HCT116 (cell line): ENCODE results near the gene C3orf20. TPM values are rescaled to one million over a fixed set of nuclear protein-coding genes. Genes with fewer than 3 reads are reported as not detected.

Experiments used
- ATAC-seq: fragments of 200-7000 bp; cut with Tn5 transposase; 2 replicates; pipeline ENCODE4 v1.9.1; 2020; ENCODE audit warnings: mild to moderate bottlenecking, moderate library complexity
- BruUV-seq: library from RNA; stranded (reverse); fragments of 400-500 nt; replicated peaks from 2 replicates; lab custom pipeline; 2021; lab: Mats Ljungman, UMichigan
- CTCF ChIA-PET: fragments of 300-600 bp; sonication (Branson Sonifier 250); formaldehyde crosslinking; loops from one replicate; lab custom pipeline; 2021; ENCODE audit warnings: antibody characterized with exemption; lab: Charles Lee
- POLR2A ChIA-PET: fragments of 300-600, 350-600 bp; sonication (Branson Sonifier 250); formaldehyde crosslinking; loops from one replicate; lab custom pipeline; 2021; ENCODE audit warnings: antibody characterized with exemption; lab: Charles Lee
- RAD21 ChIA-PET, 2 experiments: fragments of 300-600 bp; sonication (Branson Sonifier 250); formaldehyde crosslinking; loops; one replicate each; lab custom pipeline; 2023; ENCODE audit warnings: low total read pairs in 2 of 2; ENCODE audit not compliant: uncharacterized antibody in 2 of 2, unreplicated experiment in 2 of 2, low non-redundant PET in 1 of 2; lab: Charles Lee
- DNase-seq: peaks from one replicate; pipeline ENCODE4 v3.0.0-alpha.2; 2010; ENCODE audit warnings: low read depth, low spot score
- H2AFZ ChIP-seq: fragments of 200-600 bp; shearing (Covaris generic), sonication (generic); 2 replicates; pipeline ENCODE4 v1.6.1; 2017; ENCODE audit warnings: low read depth, mixed run types, mixed read lengths, antibody characterized with exemption, low read length; ENCODE audit not compliant: poor library complexity, severe bottlenecking
- H3K27ac ChIP-seq: 2 replicates; pipeline ENCODE4 v1.5.1; 2012; ENCODE audit warnings: low read depth, low read length
- H3K27me3 ChIP-seq: fragments of 200-600 bp; sonication (generic); 2 replicates; pipeline ENCODE4 v1.6.1; 2016; ENCODE audit warnings: mixed run types, low read length, mixed read lengths; ENCODE audit not compliant: insufficient read depth
- H3K36me3 ChIP-seq, 2 experiments: fragments of 200-500 bp in 1 of 2; fragments of 200-600 bp in 1 of 2; sonication (Bioruptor generic) in 1 of 2; sonication (generic) in 1 of 2; 2 replicates each; pipeline versions ENCODE4 v1.5.1 to v1.6.1; 2014 to 2016; ENCODE audit warnings: low read length in 2 of 2, inconsistent platforms in 1 of 2, mixed read lengths in 1 of 2, mixed run types in 1 of 2; ENCODE audit not compliant: insufficient read depth in 2 of 2, control insufficient read depth in 1 of 2
- H3K4me1 ChIP-seq, 2 experiments: fragments of 200-600 bp in 1 of 2; sonication (generic) in 1 of 2; 2 replicates each; pipeline versions ENCODE4 v1.5.1 to v1.6.1; 2012 to 2017; ENCODE audit warnings: low read length in 2 of 2, inconsistent platforms in 1 of 2, mild to moderate bottlenecking in 1 of 2, mixed read lengths in 1 of 2, mixed run types in 1 of 2, moderate library complexity in 1 of 2; ENCODE audit not compliant: insufficient read depth in 2 of 2, control insufficient read depth in 1 of 2
- H3K4me2 ChIP-seq: fragments of 200-600 bp; sonication (generic); 2 replicates; pipeline ENCODE4 v1.6.1; 2017; ENCODE audit warnings: mixed run types, low read length, mixed read lengths
- H3K4me3 ChIP-seq, 2 experiments: fragments of 200-600 bp in 1 of 2; sonication (generic) in 1 of 2; replicated peaks in 1 of 2; 2 replicates each; pipeline ENCODE4 v1.5.1; 2011 to 2016; ENCODE audit warnings: low read length in 2 of 2, control low read depth in 1 of 2, low read depth in 1 of 2, mild to moderate bottlenecking in 1 of 2, mixed read lengths in 1 of 2, mixed run types in 1 of 2
- H3K79me2 ChIP-seq: fragments of 200-600 bp; sonication (generic); 2 replicates; pipeline ENCODE4 v1.6.1; 2017; ENCODE audit warnings: mild to moderate bottlenecking, mixed run types, low read length, moderate library complexity, mixed read lengths; ENCODE audit not compliant: insufficient read depth
- H3K9ac ChIP-seq: fragments of 200-600 bp; sonication (generic); 2 replicates; pipeline ENCODE4 v1.6.1; 2016; ENCODE audit warnings: low read length, mixed read lengths
- H3K9me2 ChIP-seq: fragments of 200-600 bp; sonication (generic), shearing (Covaris generic); 2 replicates; pipeline ENCODE4 v1.6.1; 2017; ENCODE audit warnings: mixed run types, mild to moderate bottlenecking, moderate library complexity; ENCODE audit not compliant: insufficient read depth
- H3K9me3 ChIP-seq, 2 experiments: fragments of 200-500 bp in 1 of 2; fragments of 200-600 bp in 1 of 2; sonication (Bioruptor generic) in 1 of 2; sonication (generic) in 1 of 2; 2 replicates each; pipeline ENCODE4 v1.6.1; 2014 to 2017; ENCODE audit warnings: low read length in 2 of 2, mixed read lengths in 2 of 2, inconsistent platforms in 1 of 2, low read depth in 1 of 2, mild to moderate bottlenecking in 1 of 2, mixed run types in 1 of 2, moderate library complexity in 1 of 2; ENCODE audit not compliant: control insufficient read depth in 1 of 2, insufficient read depth in 1 of 2
- H4K20me1 ChIP-seq: fragments of 200-600 bp; sonication (generic), shearing (Covaris generic); 2 replicates; pipeline ENCODE4 v1.6.1; 2017; ENCODE audit warnings: mixed run types, mild to moderate bottlenecking, moderate library complexity; ENCODE audit not compliant: insufficient read depth
- ATF3 ChIP-seq: IDR thresholded peaks from 2 replicates; pipeline ENCODE4 v1.6.1; 2012
- CTCF ChIP-seq, 3 experiments: fragments of 200-600 bp in 1 of 3; sonication (generic) in 1 of 3; IDR thresholded peaks in 2 of 3; conservative IDR thresholded peaks in 1 of 3; 2 replicates each; pipeline ENCODE4 v1.5.1; 2012 to 2017; ENCODE audit warnings: low read depth in 2 of 3, low read length in 2 of 3, antibody characterized with exemption in 1 of 3, borderline replicate concordance in 1 of 3, control low read depth in 1 of 3, mild to moderate bottlenecking in 1 of 3, mixed read lengths in 1 of 3, mixed run types in 1 of 3, moderate library complexity in 1 of 3; ENCODE audit not compliant: insufficient read depth in 1 of 3
- JUND ChIP-seq: IDR thresholded peaks from 2 replicates; pipeline ENCODE4 v1.6.1; 2012
- POLR2A ChIP-seq: IDR thresholded peaks from 2 replicates; pipeline ENCODE4 v1.7.0; 2011; ENCODE audit warnings: borderline replicate concordance; ENCODE audit not compliant: insufficient read depth, insufficient read length; ENCODE audit errors: extremely low read depth
- POLR2AphosphoS5 ChIP-seq: IDR thresholded peaks from 2 replicates; pipeline ENCODE4 v1.6.1; 2011; ENCODE audit warnings: mild to moderate bottlenecking, low read depth, low read length, moderate library complexity
- RAD21 ChIP-seq: IDR thresholded peaks from 2 replicates; pipeline ENCODE4 v1.6.1; 2012; ENCODE audit warnings: low read depth, mild to moderate bottlenecking
- REST ChIP-seq: IDR thresholded peaks from 2 replicates; pipeline ENCODE4 v1.6.1; 2012; ENCODE audit warnings: low read depth
- SIN3A ChIP-seq: IDR thresholded peaks from 2 replicates; pipeline ENCODE4 v1.6.1; 2012; ENCODE audit warnings: low read depth
- SRF ChIP-seq: IDR thresholded peaks from 2 replicates; pipeline ENCODE4 v1.6.1; 2012; ENCODE audit warnings: low read depth
- ZBTB33 ChIP-seq: IDR thresholded peaks from 2 replicates; pipeline ENCODE4 v1.6.1; 2011; ENCODE audit warnings: mild to moderate bottlenecking, low read length, moderate library complexity; ENCODE audit not compliant: insufficient replicate concordance; ENCODE audit errors: extremely low read depth
- intact Hi-C: fragments of 100-400 bp; cut with micrococcal nuclease; formaldehyde crosslinking; loops from 2 replicates; pipeline ENCODE4 v1.10.0; 2022
- total RNA-seq: library from RNA; stranded (reverse); gene quantifications from one replicate; pipeline ENCODE4 v1.2.1, GENCODE V29; 2021; ENCODE audit not compliant: unreplicated experiment

C3orf20 gene
- total RNA-seq, 1 experiment from 2014 or later: 0.20 TPM

GRCh38 chr3:14631101-14631497 lies 43.8 kb upstream of the C3orf20 start:
- H3K27me3 ChIP-seq: no peaks in the 10 kb centered on the region
- ChIA-PET POLR2A (no interaction called here), CTCF (interaction anchor here (0.7 to 1.8 kb wide), 2 partner anchors 150 to 575 kb away, joined by 3 to 5 read pairs; partner anchors contain the start of gene CAPN7), RAD21 (no interaction called here)
- intact Hi-C loops: no loop called here
- H3K4me3 ChIP-seq: no peak overlapping the region
- no peak overlapping the region for H3K27ac ChIP-seq
- BruUV-seq: no TSS peak
- TF ChIP-seq SRF (no peak), REST (no peak)
- H3K4me1 ChIP-seq: peaks cover 0 to 3% of the 10 kb centered on the region in 2 experiments; a peak in 1 of 4 replicates
- H3K9me2 ChIP-seq: no peaks in the 10 kb centered on the region
- no peaks in the 10 kb centered on the region for H3K79me2 ChIP-seq
- no peaks in the 10 kb centered on the region for H3K36me3 ChIP-seq
- ATAC-seq (no peak), DNase-seq (no peak)
- no peak overlapping the region for H3K9ac ChIP-seq
- no peaks in the 10 kb centered on the region for H3K9me3 ChIP-seq
- H2AFZ ChIP-seq: no peak overlapping the region
- H4K20me1 ChIP-seq: no peaks in the 10 kb centered on the region
- H3K4me2 ChIP-seq: no peak overlapping the region

GRCh38 chr3:14631687-14632441 lies 43.1 kb upstream of the C3orf20 start:
- ATAC-seq: no peak
- POLR2A ChIA-PET: interaction anchor here (0.8 kb wide), 1 partner anchor 20 kb away, joined by 3 read pairs; the partner anchor contains the start of gene CCDC174

More at GRCh38 chr3:14631687-14632441, 43.1 kb upstream of the C3orf20 start:
- H3K9me2 ChIP-seq: no peaks in the 10 kb centered on the region
- 0 out of 2 replicates have a peak, but pooled peaks cover 2% of the 10 kb centered on the region for H3K27me3 ChIP-seq
- no peak for DNase-seq
- H3K9ac ChIP-seq: no peak overlapping the region
- H3K27ac ChIP-seq: no peak overlapping the region
- ChIA-PET RAD21 (no interaction called here), CTCF (interaction anchor here (0.8 to 1.8 kb wide), 2 partner anchors 149 to 290 kb away, joined by 5 read pairs; no protein-coding TSS in a partner anchor)
- no peak for TF ChIP-seq ATF3
- TF ChIP-seq RAD21: no peak
- TF ChIP-seq JUND: no peak
- no peak for TF ChIP-seq POLR2A
- no peak for TF ChIP-seq CTCF (IDR thresholded peaks at IDR 0.05 in 2 of 3, conservative IDR thresholded peaks at IDR 0.05 in 1 of 3; ENCODE audit: borderline replicate concordance in 1 of 3, insufficient read depth in 1 of 3, low read depth in 2 of 3, low read length in 2 of 3)
- TF ChIP-seq ZBTB33: no peak
- TF ChIP-seq POLR2AphosphoS5: no peak
- TF ChIP-seq SIN3A: no peak
- H4K20me1 ChIP-seq: no peaks in the 10 kb centered on the region
- BruUV-seq: no TSS peak
- H3K4me2 ChIP-seq: no peak overlapping the region
- intact Hi-C loops: no loop called here
- no peaks in the 10 kb centered on the region for H3K79me2 ChIP-seq
- peaks cover 0 to 2% of the 10 kb centered on the region in 2 experiments; a peak in 1 of 4 replicates for H3K4me1 ChIP-seq
- no peak overlapping the region for H2AFZ ChIP-seq
- no peak overlapping the region for H3K4me3 ChIP-seq
- no peaks in the 10 kb centered on the region for H3K36me3 ChIP-seq
- H3K9me3 ChIP-seq: no peaks in the 10 kb centered on the region
